Pulmonary artery endothelial cell (primary cell): ENCODE data around the gene SAFB2. TPM values are rescaled to one million over a fixed set of nuclear protein-coding genes. Genes with fewer than 3 reads are reported as not detected.
"Not testable (repeated sequence)": the region's sequence is repeated elsewhere in the genome, so short reads cannot be mapped to it uniquely, and the experiment has no call there.

Experiments
- DNase-seq: peaks from one replicate; pipeline ENCODE4 v3.0.0-alpha.2; 2011; ENCODE audit warnings: low read depth, low spot score
- total RNA-seq: library from RNA; depleted of rRNA; stranded (reverse); fragments of >200 nt; gene quantifications from 2 replicates; pipeline ENCODE4 v1.2.3, GENCODE V29; 2014

The SAFB2 gene
- total RNA-seq, 1 donor from 2014 or later: 29.0 TPM

DNA sequence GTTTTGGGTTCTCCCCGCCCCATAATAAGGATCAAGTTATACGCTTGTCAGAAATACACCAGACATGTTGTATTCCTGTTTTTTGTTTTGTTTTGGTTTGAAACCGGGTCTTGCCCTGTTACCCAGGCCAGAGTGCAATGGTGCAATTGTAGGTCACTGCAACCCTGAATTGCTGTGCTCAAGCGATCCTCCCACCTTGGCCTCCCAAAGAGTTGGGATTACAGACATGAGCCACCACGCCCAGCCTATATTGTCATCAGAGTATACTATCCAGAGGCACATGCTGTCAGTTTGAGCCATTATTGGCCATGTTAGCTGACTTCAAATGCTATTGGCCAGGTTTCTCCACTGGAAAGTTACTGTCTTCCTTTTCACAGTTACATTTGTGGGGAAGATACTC lies 10.1 kb upstream of the SAFB2 start:
- DNase-seq: no peak

DNA sequence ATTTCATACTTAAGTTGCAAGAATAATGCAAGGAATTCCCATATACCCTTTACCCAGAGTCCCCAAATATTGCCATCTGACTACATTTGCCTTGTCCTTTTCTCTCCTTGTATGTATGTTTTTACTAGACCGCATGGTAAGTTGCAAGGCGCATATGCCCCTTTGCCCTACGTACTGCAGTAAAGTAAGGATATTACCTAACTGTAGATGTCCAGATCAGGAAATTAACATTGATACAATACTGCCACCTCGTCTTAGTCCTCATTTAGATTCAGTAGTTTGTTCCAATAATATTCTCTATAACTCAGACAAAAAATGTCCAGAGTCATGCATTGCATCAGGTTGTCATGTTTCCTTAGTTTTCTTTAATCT lies 9.7 kb upstream of the SAFB2 start:
- DNase-seq: no peak

DNA sequence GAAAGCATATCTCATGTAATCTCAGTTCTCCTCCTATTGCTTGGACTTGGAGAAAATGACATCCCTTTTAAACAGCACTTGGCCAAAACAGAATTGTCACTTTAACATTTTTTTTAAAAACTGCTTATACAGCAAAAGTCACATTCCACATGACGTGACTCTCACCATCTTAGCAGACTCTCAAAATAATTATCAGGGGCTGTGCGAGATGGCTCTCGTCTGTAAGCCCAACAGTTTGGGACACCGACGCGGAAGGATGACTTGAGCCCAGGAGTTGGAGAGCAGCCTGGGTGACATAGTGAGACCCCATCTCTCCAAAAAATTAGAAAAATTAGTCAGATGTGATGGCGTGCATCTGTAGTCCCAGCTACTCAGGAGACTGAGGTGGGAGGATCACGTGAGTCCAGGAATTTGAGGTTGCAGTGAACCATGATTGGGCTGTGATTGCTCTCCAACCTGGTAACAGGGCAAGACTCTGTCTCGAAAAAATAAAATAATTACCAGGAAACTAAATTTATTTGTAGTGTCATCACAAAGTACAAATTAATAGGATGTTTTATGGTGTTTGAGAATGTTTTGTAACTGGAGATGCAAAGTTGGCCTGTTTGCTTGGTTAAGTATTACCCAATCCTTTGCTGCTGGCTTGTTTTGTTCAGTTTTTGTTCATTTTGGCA lies 9.1 kb upstream of the SAFB2 start:
- DNase-seq: no peak

DNA sequence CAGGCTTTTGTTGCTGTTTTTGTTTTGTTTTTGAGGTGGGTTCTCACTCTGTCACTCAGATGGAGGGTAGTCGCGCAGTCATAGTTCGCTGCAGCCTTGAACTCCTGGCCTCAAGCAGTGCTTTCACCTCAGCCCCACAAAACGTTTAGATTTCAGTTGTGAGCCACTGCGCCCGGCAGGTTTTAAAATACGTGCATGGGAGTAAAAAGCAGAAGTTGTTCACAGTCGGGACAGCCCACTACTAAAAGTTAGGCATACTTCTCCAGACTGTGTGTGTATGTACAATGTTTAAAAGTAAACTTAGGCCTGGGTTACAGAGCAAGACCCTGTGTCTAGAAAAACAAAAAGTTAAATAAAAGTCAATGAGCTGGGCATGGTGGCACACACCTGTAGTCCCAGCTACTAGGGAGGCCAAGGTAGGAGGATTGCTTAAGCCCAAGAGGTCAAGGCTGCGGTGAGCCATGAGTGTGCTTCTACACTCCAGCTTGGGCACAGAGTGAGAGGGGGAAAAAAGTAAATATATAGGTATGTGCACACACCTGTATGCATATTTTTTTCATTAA lies 6.4 kb upstream of the SAFB2 start:
- no peak for DNase-seq

DNA sequence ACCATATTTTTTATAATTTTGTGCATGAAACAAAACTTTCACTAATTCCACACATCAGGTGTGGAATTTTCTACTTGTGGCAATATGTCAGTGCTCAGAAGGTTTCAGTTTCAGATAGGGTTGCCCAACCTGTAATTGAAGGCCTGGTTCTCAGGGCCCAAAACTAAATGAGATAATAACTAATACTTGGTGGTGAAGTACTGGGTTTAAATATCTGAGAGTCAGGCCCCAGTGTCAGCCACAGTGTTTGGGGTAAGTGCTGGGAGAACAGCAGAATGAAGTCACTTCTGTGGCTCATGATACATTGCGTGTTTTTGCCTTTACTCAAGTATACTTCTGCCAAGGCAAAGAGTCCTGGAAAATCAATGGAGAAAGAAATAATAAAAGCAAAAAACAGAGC lies 5.9 kb upstream of the SAFB2 start:
- no peak for DNase-seq

DNA sequence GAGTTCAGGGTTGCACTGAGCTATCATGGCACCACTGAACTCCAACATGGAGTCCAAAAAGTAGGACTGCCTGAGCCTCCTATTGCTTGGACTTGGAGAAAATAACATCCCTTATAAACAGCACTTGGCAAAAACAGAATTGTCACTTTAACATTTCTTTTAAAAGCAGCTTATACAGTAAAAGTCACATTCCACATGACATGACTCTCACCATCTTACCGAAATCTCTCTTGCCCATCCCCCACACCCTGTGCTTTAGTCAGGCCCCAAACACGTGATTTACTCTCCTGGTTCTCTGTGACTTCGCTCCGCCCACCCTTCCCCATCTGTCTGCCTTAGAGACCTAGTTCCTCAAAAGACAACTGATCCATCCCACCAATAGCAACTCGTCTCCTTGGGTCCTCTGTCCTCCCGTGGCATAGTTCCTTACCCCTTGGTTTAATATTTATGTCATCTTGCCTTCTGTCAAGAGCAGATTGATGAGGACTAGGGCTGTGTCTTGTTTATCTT lies 4.9 kb upstream of the SAFB2 start:
- no peak for DNase-seq

DNA sequence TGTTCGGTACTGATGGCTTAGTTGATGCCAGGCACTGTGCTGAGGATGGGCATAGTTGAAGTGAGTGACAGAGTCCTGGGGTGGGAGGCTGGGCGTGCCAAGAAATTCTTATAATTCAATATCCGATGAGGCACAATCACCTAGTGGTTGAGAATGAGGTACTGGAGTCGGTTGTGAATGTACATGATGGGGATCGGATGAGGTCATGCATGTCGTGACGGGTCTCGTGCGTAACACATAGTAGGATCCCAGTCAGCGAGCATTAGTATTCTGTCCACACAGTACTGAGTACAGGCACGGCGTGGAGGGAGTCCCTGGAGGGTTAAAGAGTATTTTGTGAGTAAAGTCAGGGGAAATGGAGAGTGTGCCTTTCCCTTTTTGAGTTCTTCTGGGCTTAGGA lies 3.1 kb upstream of the SAFB2 start:
- DNase-seq: no peak

DNA sequence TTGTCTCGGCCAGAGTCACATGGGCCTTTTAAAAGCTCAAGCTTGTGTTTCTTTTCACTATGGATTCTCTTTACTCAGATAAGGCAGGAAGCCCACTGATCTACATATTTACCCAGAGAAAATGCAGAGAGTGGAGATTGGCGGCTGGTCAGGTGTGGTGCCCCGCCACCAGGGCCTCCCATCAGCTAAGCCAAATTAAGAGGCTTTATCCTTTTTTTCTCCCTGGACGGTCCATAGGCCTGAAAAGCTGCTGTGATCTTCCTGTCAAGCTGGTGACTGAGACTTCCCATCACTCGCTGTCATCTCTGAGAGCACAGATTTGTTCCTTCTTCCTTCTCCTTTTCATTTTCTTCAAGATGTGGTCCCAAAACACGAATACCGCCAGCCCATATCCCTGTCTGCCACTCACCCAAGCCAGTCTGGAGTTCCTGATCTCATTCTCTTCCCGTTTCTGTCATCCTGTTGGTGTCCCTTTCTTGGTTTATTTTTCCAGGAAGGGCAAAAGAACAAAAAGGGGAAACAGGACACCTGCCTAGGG lies 2.2 kb upstream of the SAFB2 start:
- no peak for DNase-seq

DNA sequence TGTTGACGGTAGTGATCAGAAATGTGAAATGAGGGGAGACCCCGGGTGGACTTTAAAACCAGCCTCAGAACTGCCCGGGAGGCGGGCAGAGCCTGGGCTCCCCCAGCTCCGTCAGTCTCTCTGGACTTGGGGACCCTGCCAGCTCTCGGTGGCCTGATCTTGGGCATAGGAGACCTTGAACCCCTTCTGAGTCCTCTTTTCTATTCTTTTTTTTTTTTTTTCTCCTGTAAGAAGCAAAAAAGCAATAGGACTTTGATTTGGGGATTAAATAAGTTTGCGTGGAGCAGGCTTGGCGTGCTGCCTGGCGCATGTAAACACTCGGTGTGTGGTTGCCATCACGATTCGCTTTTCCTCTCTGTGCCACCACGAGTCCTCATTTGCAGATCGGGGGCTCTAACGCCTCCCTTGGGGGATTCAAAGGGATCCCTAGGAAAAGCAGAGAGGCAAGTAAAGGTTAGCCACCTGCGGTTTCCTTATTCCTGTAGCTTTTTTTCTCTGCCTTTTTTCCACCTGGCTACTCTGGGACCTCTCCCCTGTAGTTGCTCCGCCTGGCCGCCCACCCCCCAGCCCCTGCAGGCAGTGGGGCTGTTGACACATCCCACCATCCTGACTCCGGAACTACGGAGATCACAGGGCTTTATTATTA lies 1.6 kb upstream of the SAFB2 start:
- no peak for DNase-seq

DNA sequence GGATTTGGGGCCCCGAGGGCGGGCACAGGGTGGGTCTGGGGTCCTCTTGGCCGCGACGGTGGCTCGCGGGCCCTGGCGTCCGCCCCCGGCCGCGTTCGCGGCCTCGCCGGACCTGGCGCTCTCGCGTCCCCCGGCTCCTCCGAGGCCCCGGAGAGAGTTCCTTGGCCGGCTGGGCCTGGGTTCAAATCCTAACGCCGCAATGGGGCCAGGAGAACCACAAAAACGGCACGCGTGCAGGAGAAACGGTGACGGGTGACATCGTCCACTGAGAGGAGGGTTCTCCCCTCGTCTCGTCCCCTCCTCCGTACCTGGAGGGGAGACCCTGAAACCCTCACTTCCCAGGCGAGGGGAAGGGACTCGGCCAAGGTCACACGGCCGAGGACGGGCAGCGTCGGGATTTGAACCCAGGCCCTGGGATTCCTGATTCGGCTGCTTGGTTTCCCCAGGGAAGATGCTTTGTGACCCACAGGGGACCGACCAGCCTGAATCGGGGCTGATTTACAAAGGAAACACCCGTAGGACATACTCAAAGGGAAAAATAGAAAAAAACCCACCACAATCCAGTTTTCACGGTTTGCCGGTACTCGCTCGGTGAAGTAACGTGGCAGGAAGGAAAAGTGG lies 931 bp upstream of the SAFB2 start:
- no peak for DNase-seq

DNA sequence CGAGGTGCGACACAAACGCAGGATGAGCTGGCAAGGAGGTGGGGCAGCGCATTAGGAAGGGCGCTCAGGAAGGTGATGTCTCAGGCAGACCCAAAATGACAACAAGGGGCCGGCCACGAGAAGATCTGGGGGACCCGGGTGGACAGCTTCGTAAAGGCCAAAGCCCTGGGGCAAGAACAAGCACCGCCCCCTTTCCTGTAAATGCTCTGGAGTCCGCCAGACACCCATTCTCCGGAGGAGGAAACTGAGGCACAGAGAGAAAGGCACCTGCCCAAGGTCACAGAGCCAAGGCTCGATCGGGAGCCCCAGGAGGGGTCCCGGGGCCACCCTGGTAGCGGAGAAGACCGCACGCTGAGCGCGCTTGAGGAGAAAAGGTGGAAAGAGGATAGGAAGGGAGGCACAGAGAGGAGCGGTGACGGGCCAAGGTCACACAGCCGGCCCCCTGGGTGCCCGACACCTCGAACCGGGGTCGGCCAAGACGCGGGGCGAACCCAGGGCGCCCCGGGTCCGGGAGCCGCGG lies 571 bp downstream of the SAFB2 start:
- DNase-seq: no peak

DNA sequence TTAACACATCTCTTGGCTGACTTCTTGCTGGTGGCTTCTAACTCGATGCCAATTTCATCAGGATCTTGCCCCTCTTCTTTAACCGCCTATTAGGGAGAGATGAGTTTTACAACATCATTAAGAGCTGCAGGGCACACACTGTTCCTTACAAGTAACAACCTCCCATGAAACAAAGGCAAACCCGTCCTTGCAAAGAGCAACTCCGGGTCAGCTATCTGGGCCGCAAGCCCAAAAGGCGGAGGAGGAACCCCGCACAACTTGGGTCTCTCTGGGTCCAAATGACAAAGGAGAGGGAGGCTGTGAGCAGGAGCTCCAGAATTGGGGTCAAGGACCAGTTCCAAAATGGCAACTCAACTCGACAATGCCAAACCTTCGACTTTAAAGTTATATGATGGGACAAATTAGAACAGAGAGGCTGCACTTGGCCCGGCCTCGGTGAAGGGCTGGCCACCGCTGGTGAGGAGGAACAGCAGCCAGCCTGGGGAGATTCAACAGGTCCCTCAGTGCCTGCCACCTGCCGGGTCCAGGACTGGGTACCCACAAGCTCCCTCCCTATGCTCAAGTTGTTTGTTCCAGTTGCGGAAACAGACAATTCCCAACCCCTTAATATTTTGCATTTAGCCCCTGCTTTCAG lies 1.1 kb downstream of the SAFB2 start:
- DNase-seq: no peak

DNA sequence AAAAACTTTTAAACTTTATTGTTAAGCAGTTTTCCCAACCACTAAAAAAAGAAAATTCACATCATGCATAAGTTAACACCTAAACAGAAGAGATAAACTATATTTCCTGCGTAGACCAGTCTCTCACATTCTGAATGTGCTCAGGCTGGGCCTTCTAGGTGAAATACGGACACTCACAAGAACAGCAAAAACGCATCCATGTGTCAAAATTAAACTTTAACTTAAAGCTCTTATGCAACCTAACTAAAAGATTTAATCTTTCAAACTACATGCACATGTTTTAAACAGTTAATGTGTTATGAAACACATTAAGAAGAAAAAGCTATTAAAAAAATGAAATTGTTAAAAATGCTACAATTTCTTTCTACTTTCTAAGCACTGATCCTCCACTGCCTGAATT lies 2.6 kb downstream of the SAFB2 start:
- no peak for DNase-seq

DNA sequence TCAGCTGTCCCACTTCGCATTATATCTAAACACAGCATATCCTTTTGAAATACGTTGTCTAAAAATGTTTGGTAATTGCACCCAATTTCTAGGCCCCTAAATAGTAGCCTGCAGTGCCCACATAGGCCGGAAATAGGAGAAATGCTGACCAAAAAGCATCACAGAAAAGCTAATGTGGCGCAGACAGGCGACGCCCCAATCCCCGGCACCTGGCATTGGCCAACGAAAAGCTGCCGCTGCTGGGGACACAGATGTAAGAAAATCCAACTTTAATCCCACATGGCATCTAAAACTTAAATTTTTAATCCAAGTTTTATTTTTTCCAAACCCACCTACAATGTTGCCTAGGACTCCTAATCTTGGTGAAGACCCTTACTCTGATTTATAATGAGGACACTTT lies 4.0 kb downstream of the SAFB2 start:
- DNase-seq: no peak

DNA sequence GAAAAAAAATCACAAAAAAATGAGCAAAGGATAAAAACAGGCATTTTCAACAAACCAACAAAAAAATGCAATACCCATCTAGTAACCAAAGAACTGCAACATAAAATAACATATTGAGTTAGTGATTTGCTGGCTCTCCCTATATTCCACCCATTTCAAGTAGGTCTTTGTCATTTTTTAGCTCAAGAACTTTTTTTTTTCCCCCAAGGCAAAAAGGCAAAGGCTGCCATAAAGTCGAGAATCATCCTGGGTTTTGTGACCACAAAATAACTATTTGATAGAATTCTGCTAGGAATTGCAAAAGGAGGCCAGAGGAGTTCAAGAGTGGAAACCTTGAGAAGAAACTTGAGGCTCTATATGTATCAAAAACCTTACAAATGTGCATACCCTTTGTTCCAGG lies 5.5 kb downstream of the SAFB2 start:
- no peak for DNase-seq

DNA sequence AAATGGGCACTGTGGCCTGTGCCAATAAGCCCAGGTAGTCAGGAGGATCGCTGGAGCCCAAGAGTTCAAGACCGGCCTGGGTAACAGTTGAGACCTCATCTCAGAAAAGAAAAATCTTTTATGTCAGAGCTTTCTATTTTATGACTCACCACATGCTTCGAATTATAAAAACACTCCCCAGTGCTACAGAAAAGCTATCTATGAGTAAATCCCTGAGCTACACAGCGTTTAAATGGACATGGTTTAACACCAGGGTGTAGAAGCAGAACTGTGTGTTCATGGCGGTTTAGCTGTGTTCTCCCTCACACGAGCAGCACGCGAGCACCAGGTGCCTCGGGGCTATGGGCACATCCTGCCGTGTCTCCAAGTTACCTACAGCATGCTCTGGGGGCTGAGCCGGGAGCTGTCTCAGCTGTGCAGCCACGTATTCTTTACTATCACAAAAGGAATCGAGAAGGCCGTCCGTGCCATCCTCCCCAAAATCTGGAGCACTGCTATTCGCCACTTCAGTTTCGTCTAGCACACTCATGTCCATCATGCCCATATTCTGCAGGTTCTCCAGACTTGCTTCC lies 6.7 kb downstream of the SAFB2 start:
- DNase-seq: no peak

DNA sequence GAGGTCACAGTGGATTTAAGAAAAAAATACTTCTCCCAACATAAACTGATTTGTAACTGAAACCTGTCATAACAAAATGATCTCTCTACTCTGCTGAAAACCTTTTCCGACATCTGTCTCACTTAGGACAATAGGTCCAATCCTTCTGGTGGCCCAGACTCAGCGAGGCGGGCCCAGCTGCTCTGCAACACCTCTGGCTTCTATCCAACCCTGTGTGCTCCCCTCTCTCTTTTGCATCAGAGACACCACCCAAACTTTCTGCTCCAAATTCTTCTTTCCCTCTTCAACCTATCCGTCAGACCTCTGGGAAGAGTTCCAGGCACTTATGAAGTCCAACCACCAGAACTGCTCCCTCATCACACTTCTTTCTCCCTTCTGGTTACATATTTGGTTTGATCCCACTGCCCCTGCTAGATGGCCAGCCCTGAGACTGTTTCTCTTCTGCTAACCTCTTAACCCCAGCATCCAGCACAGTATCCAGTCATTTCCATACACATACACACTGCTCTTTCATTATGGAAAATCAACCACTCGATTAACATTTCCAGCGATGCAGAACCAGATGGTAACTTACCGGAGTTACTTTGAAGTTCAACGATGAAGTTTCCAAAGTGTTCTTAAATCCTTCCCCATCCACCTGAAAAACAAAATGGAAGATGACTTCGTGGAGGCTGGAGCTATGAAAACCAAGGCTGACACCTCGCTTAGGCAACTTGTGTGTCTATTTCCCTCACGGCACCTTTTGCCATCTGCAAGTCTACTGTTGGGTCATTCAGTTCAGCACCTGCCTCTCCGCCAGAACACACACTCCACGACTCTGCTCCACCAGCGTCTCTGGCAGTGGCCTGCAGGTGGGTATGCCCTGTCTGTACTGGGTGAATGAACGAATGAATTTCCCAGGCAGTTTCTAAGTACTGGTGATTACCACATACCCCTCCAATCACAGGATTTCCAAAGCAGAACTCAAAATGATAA lies 9.4 kb downstream of the SAFB2 start:
- DNase-seq: no peak

DNA sequence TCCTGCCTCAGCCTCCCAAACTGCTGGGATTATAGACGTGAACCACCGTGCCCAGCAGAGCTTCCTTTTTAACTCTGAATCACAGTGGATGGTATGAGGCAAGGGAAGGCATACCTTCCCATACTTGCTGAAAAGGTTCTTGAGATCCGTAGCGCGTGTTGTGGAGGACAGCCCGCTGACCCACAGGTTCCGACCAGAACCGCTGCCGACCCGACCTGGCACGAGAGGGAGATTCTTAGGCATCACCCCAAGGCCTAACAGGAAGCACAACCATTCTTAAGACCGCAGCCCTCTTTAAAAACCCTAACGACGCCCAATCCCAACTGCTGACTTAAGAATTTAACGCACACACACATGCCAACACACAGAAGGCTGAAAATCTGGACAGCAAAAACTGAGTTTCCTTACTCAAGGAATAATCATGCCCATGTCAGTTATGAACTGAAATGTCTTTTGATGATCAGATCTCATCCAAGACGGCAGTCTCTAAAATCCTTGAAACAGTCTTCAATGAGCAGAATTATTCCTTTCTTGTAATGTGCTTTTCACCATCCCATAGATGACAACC lies 12.6 kb downstream of the SAFB2 start:
- DNase-seq: no peak

DNA sequence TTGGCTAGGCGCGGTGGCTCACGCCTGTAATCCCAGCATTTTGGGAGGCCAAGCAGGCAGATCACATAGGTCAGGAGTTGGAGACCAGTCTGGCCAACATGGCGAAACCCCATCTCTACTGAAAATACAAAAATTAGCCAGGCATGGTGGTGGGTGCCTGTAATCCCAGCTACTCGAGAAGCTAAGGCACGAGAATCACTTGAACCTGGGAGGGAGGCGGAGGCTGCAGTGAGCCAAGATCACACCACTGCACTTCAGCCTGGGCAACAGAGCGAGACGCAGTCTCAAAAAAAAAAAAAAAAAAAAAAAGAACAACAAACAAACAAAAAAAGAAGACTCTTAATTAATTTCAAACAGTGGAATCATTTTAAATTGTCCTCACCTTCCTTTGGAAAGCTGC lies 13.8 kb downstream of the SAFB2 start:
- DNase-seq: not testable (repeated sequence)

DNA sequence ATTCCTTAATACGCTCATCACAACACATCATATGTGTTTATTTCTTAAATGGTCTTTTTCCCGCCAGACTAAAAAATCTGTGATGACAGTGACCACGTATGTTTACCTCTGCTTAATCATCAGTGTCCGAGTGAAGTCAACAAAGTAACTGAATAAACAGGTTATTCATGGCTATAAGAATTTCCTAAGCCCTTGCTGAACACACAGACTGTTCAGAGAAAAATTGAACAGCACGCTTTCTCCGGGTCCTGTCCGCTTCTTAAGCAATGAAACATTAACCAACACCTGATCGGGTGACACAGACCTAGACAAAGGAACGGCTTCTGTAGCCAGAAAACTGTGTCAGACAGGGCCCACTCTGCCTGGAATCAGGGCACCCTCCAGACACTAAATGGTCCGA lies 14.3 kb downstream of the SAFB2 start:
- no peak for DNase-seq
